OCI-LY3 (cell line): Measurements from ENCODE around the gene GDF15.
A peak's percentile ranks its signal among the peaks of the same experiment; 100 is the strongest.

Experiments
- H2AFZ ChIP-seq: fragments of 200-600, 300-600 bp; shearing (Covaris generic); 2 replicates; pipeline ENCODE4 v1.6.0; 2014; ENCODE audit warnings: antibody characterized with exemption, low read depth, low read length
- H3K27ac ChIP-seq: fragments of 200-600, 300-600 bp; sonication (generic); 2 replicates; pipeline ENCODE4 v1.5.1; 2014; ENCODE audit warnings: mild to moderate bottlenecking, low read length, moderate library complexity, mixed read lengths
- H3K27me3 ChIP-seq: fragments of 200-600, 300-600 bp; sonication (generic); 2 replicates; pipeline ENCODE4 v1.6.1; 2014; ENCODE audit warnings: low read depth, low read length, mixed read lengths
- H3K36me3 ChIP-seq: fragments of 200-600, 300-600 bp; sonication (generic); replicated peaks from 2 replicates; pipeline ENCODE3; 2014; ENCODE audit warnings: low read depth, low read length, mixed read lengths
- H3K4me1 ChIP-seq: fragments of 300-600, 200-600 bp; sonication (generic); 2 replicates; pipeline ENCODE4 v1.6.1; 2014; ENCODE audit warnings: low read length, mixed read lengths
- H3K4me2 ChIP-seq: fragments of 200-600, 300-600 bp; sonication (generic); 2 replicates; pipeline ENCODE4 v1.6.1; 2014; ENCODE audit warnings: low read length, mixed read lengths
- H3K4me3 ChIP-seq: fragments of 300-600, 200-600 bp; sonication (generic); 2 replicates; pipeline ENCODE4 v1.5.1; 2014; ENCODE audit warnings: antibody characterized with exemption, mild to moderate bottlenecking, low read length, moderate library complexity
- H3K79me2 ChIP-seq: fragments of 300-600, 200-600 bp; shearing (Covaris generic); 2 replicates; pipeline ENCODE4 v1.6.1; 2014; ENCODE audit warnings: mild to moderate bottlenecking, low read length, mixed read lengths
- H3K9ac ChIP-seq: fragments of 300-600, 200-600 bp; shearing (Covaris generic); 2 replicates; pipeline ENCODE4 v1.6.0; 2014; ENCODE audit warnings: mild to moderate bottlenecking, low read length, moderate library complexity
- H3K9me3 ChIP-seq: fragments of 200-600, 300-600 bp; shearing (Covaris generic); 2 replicates; pipeline ENCODE4 v1.6.1; 2014; ENCODE audit warnings: low read length, mixed read lengths; ENCODE audit not compliant: insufficient read depth
- H4K20me1 ChIP-seq: fragments of 200-600, 300-600 bp; sonication (generic); 2 replicates; pipeline ENCODE4 v1.6.1; 2016; ENCODE audit warnings: low read length, mixed read lengths; ENCODE audit not compliant: insufficient read depth
- EZH2phosphoT487 ChIP-seq: fragments of 200-600 bp; shearing (Covaris generic); IDR thresholded peaks from 2 replicates; pipeline ENCODE4 v1.6.1; 2018; ENCODE audit warnings: antibody characterized with exemption, mixed run types, low read depth
- TF ChIP-seq, protein P1 (sequence below): fragments of 200-600, 300-600 bp; sonication (generic); IDR thresholded peaks from 2 replicates; pipeline ENCODE4 v1.5.1; 2014; ENCODE audit warnings: antibody characterized with exemption, low read length, low read depth

The GDF15 gene

DNA sequence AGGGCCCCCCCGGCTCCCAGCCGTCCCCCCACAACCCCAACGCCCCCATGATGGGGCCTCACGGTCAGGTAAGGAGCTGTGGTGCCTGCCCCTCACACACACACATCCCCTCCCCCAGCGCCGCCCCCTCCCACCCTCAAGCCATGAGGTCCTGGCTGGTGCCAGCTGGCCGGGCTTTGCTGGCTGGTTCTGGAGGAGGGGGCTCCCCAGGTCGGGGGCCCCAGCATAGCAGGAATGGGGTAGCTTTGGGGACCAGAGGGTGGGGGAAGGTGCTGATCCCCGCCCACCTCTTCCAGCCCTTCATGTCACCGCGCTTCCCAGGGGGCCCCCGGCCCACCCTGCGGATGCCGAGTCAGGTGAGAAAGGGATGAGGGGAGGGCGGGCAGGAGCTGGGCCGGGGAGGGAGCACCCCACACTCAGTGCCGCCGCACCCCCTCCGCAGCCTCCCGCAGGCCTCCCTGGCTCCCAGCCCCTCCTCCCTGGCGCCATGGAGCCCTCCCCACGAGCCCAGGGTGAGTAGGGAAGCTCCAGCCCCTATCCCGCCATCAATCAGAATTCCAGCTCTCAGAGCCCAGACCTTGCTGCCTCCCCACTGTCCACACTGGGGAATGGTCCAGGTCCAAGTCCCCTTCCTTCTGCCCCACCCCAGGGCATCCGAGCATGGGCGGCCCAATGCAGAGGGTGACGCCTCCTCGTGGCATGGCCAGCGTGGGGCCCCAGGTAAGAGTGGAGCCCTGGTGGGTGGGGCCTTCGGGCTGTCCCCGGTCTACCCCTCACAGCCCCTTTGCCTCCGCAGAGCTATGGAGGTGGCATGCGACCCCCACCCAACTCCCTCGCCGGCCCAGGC lies 45.6 kb downstream of the GDF15 start:
- Histone ChIP-seq H3K36me3 (peaks cover 11% of the 10 kb centered on the region), H2AFZ (no peak overlapping the region), H3K4me3 (peak overlapping the region; percentile 77), H4K20me1 (peaks cover 20% of the 10 kb centered on the region), H3K9me3 (no peaks in the 10 kb centered on the region), H3K4me1 (peaks cover 32% of the 10 kb centered on the region), H3K9ac (no peak overlapping the region), H3K79me2 (peaks cover 2% of the 10 kb centered on the region; the same call in 1 of the 2 replicates), H3K27me3 (no peaks in the 10 kb centered on the region), H3K4me2 (peak overlapping the region; percentile 97), H3K27ac (no peak overlapping the region)
- no peak for TF ChIP-seq EZH2phosphoT487
- TF ChIP-seq, protein P1, sequence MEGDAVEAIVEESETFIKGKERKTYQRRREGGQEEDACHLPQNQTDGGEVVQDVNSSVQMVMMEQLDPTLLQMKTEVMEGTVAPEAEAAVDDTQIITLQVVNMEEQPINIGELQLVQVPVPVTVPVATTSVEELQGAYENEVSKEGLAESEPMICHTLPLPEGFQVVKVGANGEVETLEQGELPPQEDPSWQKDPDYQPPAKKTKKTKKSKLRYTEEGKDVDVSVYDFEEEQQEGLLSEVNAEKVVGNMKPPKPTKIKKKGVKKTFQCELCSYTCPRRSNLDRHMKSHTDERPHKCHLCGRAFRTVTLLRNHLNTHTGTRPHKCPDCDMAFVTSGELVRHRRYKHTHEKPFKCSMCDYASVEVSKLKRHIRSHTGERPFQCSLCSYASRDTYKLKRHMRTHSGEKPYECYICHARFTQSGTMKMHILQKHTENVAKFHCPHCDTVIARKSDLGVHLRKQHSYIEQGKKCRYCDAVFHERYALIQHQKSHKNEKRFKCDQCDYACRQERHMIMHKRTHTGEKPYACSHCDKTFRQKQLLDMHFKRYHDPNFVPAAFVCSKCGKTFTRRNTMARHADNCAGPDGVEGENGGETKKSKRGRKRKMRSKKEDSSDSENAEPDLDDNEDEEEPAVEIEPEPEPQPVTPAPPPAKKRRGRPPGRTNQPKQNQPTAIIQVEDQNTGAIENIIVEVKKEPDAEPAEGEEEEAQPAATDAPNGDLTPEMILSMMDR, result no peak

DNA sequence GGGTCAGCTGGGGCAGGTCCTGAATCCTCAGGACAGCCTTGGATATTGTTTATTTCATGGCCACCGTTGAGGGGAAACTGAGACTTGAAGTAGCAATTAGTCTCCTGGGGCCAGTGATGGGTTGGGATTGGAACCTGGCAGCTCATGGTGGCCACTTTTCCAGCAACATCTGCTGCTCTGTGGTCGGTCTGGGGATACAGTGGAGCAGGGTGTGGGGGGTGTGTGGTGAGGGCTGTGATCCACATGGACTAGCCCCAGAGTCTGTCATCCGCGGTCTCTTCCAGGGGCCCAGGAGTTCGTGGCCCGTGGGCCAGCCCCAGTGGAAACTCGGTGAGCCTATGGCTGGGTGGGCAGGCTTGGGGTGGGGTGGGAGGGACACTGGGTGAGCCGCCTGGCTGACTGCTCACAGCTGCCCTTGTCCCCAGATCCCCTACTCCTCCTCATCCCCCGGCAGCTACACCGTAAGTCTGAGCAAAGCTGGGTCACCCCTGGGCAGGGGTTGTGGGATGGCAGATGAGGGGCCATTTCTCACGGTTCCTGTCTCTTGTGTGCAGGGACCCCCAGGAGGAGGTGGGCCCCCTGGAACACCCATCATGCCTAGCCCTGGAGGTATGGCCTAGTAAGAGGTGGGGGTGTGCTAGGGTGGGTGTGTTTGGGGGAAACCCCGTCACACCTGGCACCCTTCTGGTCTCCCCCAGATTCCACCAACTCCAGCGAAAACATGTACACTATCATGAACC lies 46.5 kb downstream of the GDF15 start:
- H3K9me3 ChIP-seq, result no peaks in the 10 kb centered on the region
- H3K27me3 ChIP-seq, result no peaks in the 10 kb centered on the region
- H3K9ac ChIP-seq, result peak overlapping the region; percentile 80
- peaks cover 11% of the 10 kb centered on the region; the same call in 1 of the 2 replicates for H4K20me1 ChIP-seq
- no peak for TF ChIP-seq EZH2phosphoT487
- H3K36me3 ChIP-seq, result peaks cover 11% of the 10 kb centered on the region
- peaks cover 32% of the 10 kb centered on the region for H3K4me1 ChIP-seq
- peak overlapping the region; percentile 97 for H3K4me2 ChIP-seq
- H2AFZ ChIP-seq, result no peak overlapping the region; the same call in 1 of the 2 replicates
- peaks cover 2% of the 10 kb centered on the region; the same call in 1 of the 2 replicates for H3K79me2 ChIP-seq
- H3K4me3 ChIP-seq, result peak overlapping the region; percentile 77
- H3K27ac ChIP-seq, result peak overlapping the region; percentile 66

DNA sequence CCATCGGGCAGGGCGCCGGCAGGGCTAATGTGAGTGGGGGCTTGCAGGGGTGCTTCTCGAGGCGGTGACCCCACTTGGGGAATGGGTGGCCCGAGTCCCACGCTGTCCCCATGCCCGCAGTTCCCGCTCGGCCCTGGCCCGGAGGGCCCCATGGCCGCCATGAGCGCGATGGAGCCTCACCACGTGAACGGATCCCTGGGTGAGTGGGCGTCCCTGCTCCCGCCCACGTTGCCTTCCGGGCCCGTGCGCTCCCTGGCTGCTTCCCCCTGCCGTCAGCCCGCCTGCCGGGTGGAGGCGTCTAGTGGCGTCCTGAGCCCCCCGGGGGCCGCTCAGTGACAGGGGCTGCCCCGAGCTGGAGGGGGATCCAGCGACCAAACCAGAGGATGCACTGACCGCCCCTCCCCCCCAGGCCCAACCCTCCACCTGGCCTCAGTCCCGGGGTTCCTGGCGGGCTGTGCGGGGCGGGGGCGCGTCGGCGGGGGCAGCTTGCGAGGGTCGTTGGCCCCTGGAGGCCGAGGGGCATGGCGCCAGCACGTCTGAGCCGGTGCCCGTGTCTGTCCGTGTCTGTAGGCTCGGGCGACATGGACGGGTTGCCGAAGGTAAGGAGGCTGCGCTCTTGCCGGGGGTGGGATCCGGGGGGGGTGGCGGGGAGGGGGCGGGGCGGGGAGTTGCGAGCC lies 47.2 kb downstream of the GDF15 start:
- H3K9ac ChIP-seq, result peak overlapping the region; percentile 80
- H2AFZ ChIP-seq, result no peak overlapping the region; the same call in 1 of the 2 replicates
- peak overlapping the region; percentile 97 for H3K4me2 ChIP-seq
- peaks cover 11% of the 10 kb centered on the region for H3K36me3 ChIP-seq
- H3K27ac ChIP-seq, result peak overlapping the region; percentile 66
- peak overlapping the region; percentile 77 for H3K4me3 ChIP-seq
- no peaks in the 10 kb centered on the region for H3K9me3 ChIP-seq
- peaks cover 32% of the 10 kb centered on the region for H3K4me1 ChIP-seq
- H4K20me1 ChIP-seq, result peaks cover 9% of the 10 kb centered on the region; the same call in 1 of the 2 replicates
- H3K79me2 ChIP-seq, result peaks cover 2% of the 10 kb centered on the region; the same call in 1 of the 2 replicates
- H3K27me3 ChIP-seq, result no peaks in the 10 kb centered on the region
- TF ChIP-seq, protein P1, result no peak
- TF ChIP-seq EZH2phosphoT487, result no peak

DNA sequence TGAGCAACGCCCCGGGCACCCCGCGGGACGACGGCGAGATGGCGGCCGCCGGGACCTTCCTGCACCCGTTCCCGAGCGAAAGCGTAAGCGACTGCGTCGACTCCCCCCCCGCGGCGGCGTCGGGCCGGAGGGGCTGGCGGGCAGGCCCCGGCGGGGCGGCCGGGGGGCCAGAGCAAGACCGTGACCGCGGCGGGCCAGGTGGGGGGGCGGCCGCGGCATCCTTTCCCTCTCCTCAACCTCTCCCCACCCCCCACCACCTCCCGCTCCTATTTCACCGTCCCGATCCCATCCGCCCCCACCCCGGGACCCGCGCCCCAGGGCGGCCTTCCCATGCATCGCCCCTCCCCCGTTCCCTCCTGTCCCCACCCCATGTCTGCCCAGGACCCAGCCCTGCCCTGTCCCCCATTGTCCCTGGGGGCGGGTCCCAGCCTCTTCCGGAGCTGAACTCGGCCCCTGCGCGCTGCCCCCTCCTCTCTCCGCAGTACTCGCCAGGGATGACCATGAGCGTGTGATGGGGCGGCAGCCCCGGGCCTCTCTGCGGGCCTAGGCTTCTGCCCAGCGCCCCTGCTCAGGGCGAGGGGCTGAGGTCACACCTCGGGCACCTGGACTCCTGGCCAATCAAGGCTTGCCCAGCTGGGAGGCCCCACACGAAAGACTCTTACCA lies 47.9 kb downstream of the GDF15 start:
- no peak overlapping the region for H2AFZ ChIP-seq
- peak overlapping the region; percentile 73 for H3K4me2 ChIP-seq
- no peaks in the 10 kb centered on the region for H3K27me3 ChIP-seq
- H3K79me2 ChIP-seq, result peaks cover 2% of the 10 kb centered on the region; the same call in 1 of the 2 replicates
- H3K9ac ChIP-seq, result peak overlapping the region; percentile 49
- no peaks in the 10 kb centered on the region for H3K9me3 ChIP-seq
- peak overlapping the region; percentile 21 for H3K27ac ChIP-seq
- H3K4me3 ChIP-seq, result peak overlapping the region; percentile 77
- no peak for TF ChIP-seq EZH2phosphoT487
- TF ChIP-seq, protein P1, result no peak
- H4K20me1 ChIP-seq, result 0 out of 2 replicates have a peak, but pooled peaks cover 3% of the 10 kb centered on the region
- peaks cover 11% of the 10 kb centered on the region for H3K36me3 ChIP-seq
- H3K4me1 ChIP-seq, result peaks cover 32% of the 10 kb centered on the region
